ENCODE measurements around the gene USP30. TPM values are rescaled to one million over a fixed set of nuclear protein-coding genes. Genes with fewer than 3 reads are reported as not detected.

Gene USP30
- total RNA-seq, 2 donors from 2014 or later, result 25.1 to 27.7 TPM

DNA sequence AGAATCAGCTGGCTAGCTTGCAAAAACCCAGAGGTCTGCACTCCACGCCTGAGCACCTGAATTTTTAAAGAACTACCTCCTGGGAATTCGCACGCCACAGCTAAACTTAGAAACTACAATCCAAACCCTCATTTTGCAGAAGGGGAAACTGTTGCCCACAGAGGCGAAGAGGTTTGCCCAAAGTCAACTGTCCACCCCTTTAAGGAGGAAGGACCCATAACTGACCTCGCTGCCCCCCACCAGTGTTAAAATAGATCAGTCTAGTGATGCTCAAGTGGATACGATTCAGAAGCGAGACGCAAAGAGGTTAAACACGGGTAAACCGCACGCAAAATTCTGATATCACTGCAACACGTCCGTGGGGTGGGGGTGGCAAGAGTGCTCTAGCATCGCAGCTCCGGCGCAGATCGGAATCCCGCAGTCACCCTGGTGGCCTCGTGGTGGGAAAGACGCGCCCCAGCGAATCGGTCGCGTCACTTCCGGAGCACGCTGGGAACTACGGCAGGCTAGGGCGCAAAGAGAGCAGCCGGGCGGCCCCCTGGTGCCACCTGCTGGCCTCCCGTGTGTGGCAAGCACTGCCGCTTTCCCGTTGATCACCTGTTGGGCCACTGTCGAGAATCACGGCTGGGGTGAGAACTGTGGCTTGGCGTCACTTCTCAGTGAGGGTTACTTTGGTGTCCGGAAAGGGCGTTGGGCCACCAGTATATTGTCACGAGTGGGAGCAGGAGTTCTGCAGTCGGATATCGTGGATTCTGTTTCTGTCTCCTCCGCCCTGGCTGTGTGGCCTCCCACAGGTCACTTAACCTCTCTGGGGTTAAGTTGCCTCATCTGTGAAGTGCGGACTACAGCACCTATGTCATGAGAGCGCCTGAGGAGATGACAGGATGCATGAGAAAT, 40.9 kb downstream of the USP30 start, which contains the start of gene ALKBH2:
Gene ALKBH2 (minus strand): TSS at position 451 of the 897 bp plus-strand sequence. CDS start 686 bp downstream, outside the sequence.
- H3K4me1 ChIP-seq, result peaks cover 8% of the 10 kb centered on the region
- peak within 1 kb of the TSS; percentile 23 for H3K27ac ChIP-seq
- intact Hi-C loops (cut with DNase I), result loop anchor here (5.0 to 10.0 kb wide), 3 partner anchors 141 to 428 kb away; partner anchors contain the start of gene DAO
- TF ChIP-seq, protein P1, sequence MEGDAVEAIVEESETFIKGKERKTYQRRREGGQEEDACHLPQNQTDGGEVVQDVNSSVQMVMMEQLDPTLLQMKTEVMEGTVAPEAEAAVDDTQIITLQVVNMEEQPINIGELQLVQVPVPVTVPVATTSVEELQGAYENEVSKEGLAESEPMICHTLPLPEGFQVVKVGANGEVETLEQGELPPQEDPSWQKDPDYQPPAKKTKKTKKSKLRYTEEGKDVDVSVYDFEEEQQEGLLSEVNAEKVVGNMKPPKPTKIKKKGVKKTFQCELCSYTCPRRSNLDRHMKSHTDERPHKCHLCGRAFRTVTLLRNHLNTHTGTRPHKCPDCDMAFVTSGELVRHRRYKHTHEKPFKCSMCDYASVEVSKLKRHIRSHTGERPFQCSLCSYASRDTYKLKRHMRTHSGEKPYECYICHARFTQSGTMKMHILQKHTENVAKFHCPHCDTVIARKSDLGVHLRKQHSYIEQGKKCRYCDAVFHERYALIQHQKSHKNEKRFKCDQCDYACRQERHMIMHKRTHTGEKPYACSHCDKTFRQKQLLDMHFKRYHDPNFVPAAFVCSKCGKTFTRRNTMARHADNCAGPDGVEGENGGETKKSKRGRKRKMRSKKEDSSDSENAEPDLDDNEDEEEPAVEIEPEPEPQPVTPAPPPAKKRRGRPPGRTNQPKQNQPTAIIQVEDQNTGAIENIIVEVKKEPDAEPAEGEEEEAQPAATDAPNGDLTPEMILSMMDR (IDR thresholded peaks at IDR 0.05), result peak; percentile 98
- H3K4me3 ChIP-seq, result peak within 1 kb of the TSS; percentile 39
- H3K9me3 ChIP-seq, result no peaks in the 10 kb centered on the region
- H3K36me3 ChIP-seq, result no peaks in the 10 kb centered on the region
- DNase-seq, result peak; percentile 92
- no peaks in the 10 kb centered on the region for H3K27me3 ChIP-seq
- H3K9ac ChIP-seq (ENCODE audit: low read depth in 2 of 2, low read length in 2 of 2), result peak within 1 kb of the TSS; percentile 56 to 70

DNA sequence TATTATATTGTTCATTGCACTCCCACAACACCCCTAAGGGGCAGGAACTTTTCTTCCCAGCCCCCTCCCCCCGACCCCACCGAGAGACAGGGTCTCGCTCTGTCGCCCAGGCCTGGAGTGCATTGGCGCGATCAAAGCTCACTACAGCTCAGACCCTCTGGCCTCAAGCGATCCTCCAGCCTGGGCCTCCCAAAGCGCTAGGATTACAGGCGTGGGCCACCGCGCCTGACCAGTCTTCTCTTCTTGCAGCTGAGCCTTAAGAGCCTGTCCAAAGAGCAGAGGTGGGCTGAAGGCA, 44.7 kb downstream of the USP30 start:
- Histone ChIP-seq H3K4me3 (peak overlapping the region; percentile 98), H3K4me1 (peaks cover 11% of the 10 kb centered on the region)
- DNase-seq, result no peak

DNA sequence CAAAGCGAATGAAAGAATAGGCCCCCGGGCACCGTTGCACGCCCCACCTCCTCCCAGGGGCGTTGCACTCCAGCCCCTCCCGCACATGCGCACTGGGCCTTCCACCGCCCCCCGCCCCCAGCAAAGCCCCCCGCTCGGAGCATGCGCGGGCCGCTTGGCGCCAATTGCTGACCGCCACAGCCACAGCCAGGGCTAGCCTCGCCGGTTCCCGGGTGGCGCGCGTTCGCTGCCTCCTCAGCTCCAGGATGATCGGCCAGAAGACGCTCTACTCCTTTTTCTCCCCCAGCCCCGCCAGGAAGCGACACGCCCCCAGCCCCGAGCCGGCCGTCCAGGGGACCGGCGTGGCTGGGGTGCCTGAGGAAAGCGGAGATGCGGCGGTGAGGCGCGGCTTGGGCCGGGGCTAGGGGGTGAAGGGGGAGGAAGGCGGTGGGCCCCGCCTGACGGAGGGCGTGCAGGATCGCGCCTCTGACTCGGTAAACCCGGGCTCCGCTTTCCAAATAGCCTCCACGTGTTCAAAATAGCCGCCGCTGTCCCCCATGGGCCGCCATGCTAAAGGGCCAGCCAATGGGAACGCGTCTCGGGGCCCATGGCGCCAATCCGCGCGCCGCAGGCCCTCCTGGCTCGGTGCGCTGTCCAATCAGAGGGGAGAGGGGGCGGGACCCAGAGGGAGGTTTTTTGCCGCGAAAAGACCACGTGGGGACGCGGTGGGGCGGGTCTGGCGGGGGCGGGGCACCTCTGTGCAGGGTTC, 45.2 kb downstream of the USP30 start, which contains the start of gene UNG:
Gene UNG (plus strand): TSS at position 163 of the 748 bp plus-strand sequence. CDS start 83 bp downstream, at position 246.
- intact Hi-C loops (cut with DNase I), result loop anchor here (10.0 kb wide), 1 partner anchor 433 kb away; no protein-coding TSS in a partner anchor
- DNase-seq, result peak; percentile 99
- Histone ChIP-seq H3K9me3 (no peaks in the 10 kb centered on the region), H3K27me3 (no peaks in the 10 kb centered on the region), H3K4me1 (peaks cover 9% of the 10 kb centered on the region), H3K4me3 (peak within 1 kb of the TSS; percentile 98), H3K9ac (ENCODE audit: low read depth in 2 of 2, low read length in 2 of 2) (peak within 1 kb of the TSS; percentile 78 to 85), H3K36me3 (no peaks in the 10 kb centered on the region), H3K27ac (peak within 1 kb of the TSS; percentile 96)
- TF ChIP-seq, protein P1 (IDR thresholded peaks at IDR 0.05), result no peak

More for the DNA sequence above, 44.7 kb downstream of the USP30 start:
- H3K9ac ChIP-seq (ENCODE audit: low read depth in 2 of 2, low read length in 2 of 2), result no peak overlapping the region
- no peaks in the 10 kb centered on the region for H3K9me3 ChIP-seq
- no peaks in the 10 kb centered on the region for H3K36me3 ChIP-seq
- no peak overlapping the region for H3K27ac ChIP-seq
- intact Hi-C loops (cut with DNase I), result loop anchor here (10.0 kb wide), 1 partner anchor 432 kb away; no protein-coding TSS in a partner anchor
- TF ChIP-seq, protein P1 (IDR thresholded peaks at IDR 0.05), result no peak
- no peaks in the 10 kb centered on the region for H3K27me3 ChIP-seq

DNA sequence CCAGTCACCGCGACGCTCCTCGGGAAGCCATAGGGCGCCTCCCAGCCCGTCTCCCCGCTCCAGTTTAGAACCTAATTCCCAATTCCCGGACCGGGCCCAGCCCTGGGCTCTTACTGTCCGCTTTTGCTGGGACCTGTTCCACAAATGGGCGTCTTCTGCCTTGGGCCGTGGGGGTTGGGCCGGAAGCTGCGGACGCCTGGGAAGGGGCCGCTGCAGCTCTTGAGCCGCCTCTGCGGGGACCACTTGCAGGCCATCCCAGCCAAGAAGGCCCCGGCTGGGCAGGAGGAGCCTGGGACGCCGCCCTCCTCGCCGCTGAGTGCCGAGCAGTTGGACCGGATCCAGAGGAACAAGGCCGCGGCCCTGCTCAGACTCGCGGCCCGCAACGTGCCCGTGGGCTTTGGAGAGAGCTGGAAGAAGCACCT, 45.8 kb downstream of the USP30 start:
- no peaks in the 10 kb centered on the region for H3K36me3 ChIP-seq
- TF ChIP-seq, protein P1 (IDR thresholded peaks at IDR 0.05), result no peak
- DNase-seq, result no peak
- H3K9me3 ChIP-seq, result no peaks in the 10 kb centered on the region
- H3K4me1 ChIP-seq, result peaks cover 8% of the 10 kb centered on the region
- H3K4me3 ChIP-seq, result peak overlapping the region; percentile 98
- no peaks in the 10 kb centered on the region for H3K27me3 ChIP-seq
- H3K9ac ChIP-seq (ENCODE audit: low read depth in 2 of 2, low read length in 2 of 2), result peak overlapping the region; percentile 78 to 85
- peak overlapping the region; percentile 96 for H3K27ac ChIP-seq
- intact Hi-C loops (cut with DNase I), result loop anchor here (10.0 kb wide), 1 partner anchor 433 kb away; no protein-coding TSS in a partner anchor

DNA sequence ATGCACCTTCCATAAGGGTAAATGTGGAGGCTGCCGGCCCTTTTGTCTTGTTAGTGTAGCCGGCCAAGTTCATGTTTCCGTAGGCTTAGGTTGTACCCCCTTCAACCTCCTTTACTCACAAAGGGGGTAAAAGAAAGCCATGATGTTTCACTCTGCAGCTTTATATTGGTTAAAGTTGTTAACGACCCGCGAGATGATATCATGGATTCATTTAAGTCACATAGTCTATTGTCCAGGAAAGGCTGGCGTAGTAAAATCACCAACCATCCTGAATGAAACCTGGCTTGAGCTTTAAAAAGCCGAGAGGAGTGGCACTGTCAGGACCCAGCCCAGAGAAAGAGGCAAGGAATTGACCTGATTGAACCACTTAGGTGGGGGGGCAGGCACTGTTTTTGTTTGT, 46.3 kb downstream of the USP30 start:
- no peak for DNase-seq
- H3K27me3 ChIP-seq, result no peaks in the 10 kb centered on the region
- intact Hi-C loops (cut with DNase I), result loop anchor here (10.0 kb wide), 1 partner anchor 434 kb away; no protein-coding TSS in a partner anchor
- H3K9ac ChIP-seq (ENCODE audit: low read depth in 2 of 2, low read length in 2 of 2), result peak overlapping the region; percentile 78 to 85
- TF ChIP-seq, protein P1 (IDR thresholded peaks at IDR 0.05), result no peak
- H3K9me3 ChIP-seq, result no peaks in the 10 kb centered on the region
- H3K4me3 ChIP-seq, result peak overlapping the region; percentile 98
- no peaks in the 10 kb centered on the region for H3K36me3 ChIP-seq
- peaks cover 8% of the 10 kb centered on the region for H3K4me1 ChIP-seq
- peak overlapping the region; percentile 96 for H3K27ac ChIP-seq
